ENCODE results near the gene SLC7A8. TPM values are rescaled to one million over a fixed set of nuclear protein-coding genes. Genes with fewer than 3 reads are reported as not detected.
A peak's percentile ranks its signal among the peaks of the same experiment; 100 is the strongest.

The SLC7A8 gene
- polyA plus RNA-seq, 1 donor (not counting 4 experiments of a cell fraction or from before 2014, with no cell fraction given), result 29.1 TPM

DNA sequence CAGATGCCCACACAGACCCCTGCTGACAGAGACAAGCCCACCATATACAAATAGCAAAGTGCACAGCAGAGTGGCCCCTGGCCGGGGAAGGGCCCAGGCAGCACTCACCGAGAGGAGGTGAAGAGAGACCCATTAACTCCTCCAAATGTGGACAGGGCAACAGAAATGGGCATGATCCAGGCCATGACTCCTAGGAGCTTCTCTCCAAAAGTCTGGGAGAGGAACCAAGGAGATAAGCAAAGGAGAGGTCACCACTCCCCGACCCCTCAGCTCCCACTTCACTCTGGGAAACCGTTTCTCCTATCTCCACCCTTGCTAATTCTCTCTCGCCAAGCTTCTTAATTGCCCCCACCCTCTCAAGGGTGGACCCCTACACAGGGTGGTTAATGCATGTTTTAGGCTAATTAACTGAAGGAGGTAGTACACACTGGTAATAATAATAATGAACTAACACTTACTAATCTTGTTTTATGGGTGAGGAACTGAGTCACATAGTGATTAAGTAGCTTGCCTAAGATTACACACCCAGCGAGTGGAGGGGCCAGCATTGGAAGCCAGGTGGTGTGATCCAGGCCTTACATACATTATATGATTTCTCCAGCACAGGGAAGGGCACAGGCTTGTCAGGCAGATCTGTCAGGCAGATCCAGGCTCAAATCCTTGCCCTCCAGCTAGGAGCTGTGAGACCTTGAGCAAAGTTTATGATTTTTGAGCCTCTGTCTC, 45.5 kb downstream of the SLC7A8 start:
- Histone ChIP-seq H3K36me3 (ENCODE audit: control insufficient read depth in 2 of 2, extremely low read depth in 1 of 2, insufficient read depth in 2 of 2, low read length in 2 of 2) (peaks cover 6 to 9% of the 10 kb centered on the region in 2 experiments), H3K4me3 (ENCODE audit: control insufficient read depth in 2 of 3, extremely low read depth in 1 of 3, insufficient read depth in 2 of 3, low read depth in 1 of 3, low read length in 3 of 3) (peak overlapping the region in 1 of 3 experiments; percentile 6), H3K4me2 (ENCODE audit: control insufficient read depth, extremely low read depth, insufficient read depth, low read depth, low read length) (peak overlapping the region; percentile 61), H4K20me1 (ENCODE audit: control insufficient read depth, extremely low read depth, insufficient read depth, low read length) (no peaks in the 10 kb centered on the region), H3K27ac (ENCODE audit: control insufficient read depth, insufficient read depth, low read length) (peak overlapping the region; percentile 89), H3K79me2 (ENCODE audit: control insufficient read depth, insufficient read depth, low read length) (no peaks in the 10 kb centered on the region), H3K27me3 (ENCODE audit: control insufficient read depth, extremely low read depth, insufficient read depth, low read length) (no peaks in the 10 kb centered on the region), H2AFZ (ENCODE audit: control insufficient read depth, low read length) (no peak overlapping the region), H3K9me3 (ENCODE audit: control insufficient read depth, low read depth, low read length) (no peaks in the 10 kb centered on the region), H3K9ac (ENCODE audit: control insufficient read depth, extremely low read depth, insufficient read depth, low read length) (peak overlapping the region; percentile 61), H3K9me1 (ENCODE audit: control insufficient read depth, extremely low read depth, insufficient read depth, low read length) (no peaks in the 10 kb centered on the region), H3K4me1 (ENCODE audit: control insufficient read depth, extremely low read depth, insufficient read depth, low read length) (peaks cover 43% of the 10 kb centered on the region)
- no peak for TF ChIP-seq CTCF (optimal IDR thresholded peaks at IDR 0.05 in 1 of 3, IDR thresholded peaks at IDR 0.05 in 1 of 3, conservative IDR thresholded peaks at IDR 0.05 in 1 of 3; ENCODE audit: extremely low read depth in 1 of 3, insufficient read depth in 2 of 3, low read length in 3 of 3)
- TF ChIP-seq EZH2 (IDR thresholded peaks at IDR 0.05; ENCODE audit: low read length), result no peak
- FAIRE-seq (peak; percentile 94), DNase-seq (ENCODE audit: low read depth, low spot score) (peak; percentile 95)
- dilution Hi-C loops (cut with MboI; ENCODE audit: extremely low pct_ligation_motif_present, low sequenced_read_pairs), result no loop called here

- TF ChIP-seq EZH2 (IDR thresholded peaks at IDR 0.05; ENCODE audit: low read length) (no peak), CTCF (optimal IDR thresholded peaks at IDR 0.05 in 1 of 3, IDR thresholded peaks at IDR 0.05 in 1 of 3, conservative IDR thresholded peaks at IDR 0.05 in 1 of 3; ENCODE audit: extremely low read depth in 1 of 3, insufficient read depth in 2 of 3, low read length in 3 of 3) (peak in 1 of 3 experiments; percentile 38)
- Histone ChIP-seq H3K9ac (ENCODE audit: control insufficient read depth, extremely low read depth, insufficient read depth, low read length) (peak overlapping the region; percentile 59), H2AFZ (ENCODE audit: control insufficient read depth, low read length) (no peak overlapping the region)
Observed at GRCh38 chr14:23137192-23137812, 46.2 kb downstream of the SLC7A8 start.

More at GRCh38 chr14:23137192-23137812, 46.2 kb downstream of the SLC7A8 start:
- Histone ChIP-seq H3K27ac (ENCODE audit: control insufficient read depth, insufficient read depth, low read length) (peak overlapping the region; percentile 89), H3K27me3 (ENCODE audit: control insufficient read depth, extremely low read depth, insufficient read depth, low read length) (no peaks in the 10 kb centered on the region), H3K4me3 (ENCODE audit: control insufficient read depth in 2 of 3, extremely low read depth in 1 of 3, insufficient read depth in 2 of 3, low read depth in 1 of 3, low read length in 3 of 3) (peak overlapping the region in 1 of 3 experiments; percentile 6), H4K20me1 (ENCODE audit: control insufficient read depth, extremely low read depth, insufficient read depth, low read length) (no peaks in the 10 kb centered on the region), H3K79me2 (ENCODE audit: control insufficient read depth, insufficient read depth, low read length) (no peaks in the 10 kb centered on the region), H3K4me1 (ENCODE audit: control insufficient read depth, extremely low read depth, insufficient read depth, low read length) (peaks cover 39% of the 10 kb centered on the region), H3K36me3 (ENCODE audit: control insufficient read depth in 2 of 2, extremely low read depth in 1 of 2, insufficient read depth in 2 of 2, low read length in 2 of 2) (peaks cover 4 to 7% of the 10 kb centered on the region in 2 experiments), H3K4me2 (ENCODE audit: control insufficient read depth, extremely low read depth, insufficient read depth, low read depth, low read length) (peak overlapping the region; percentile 61), H3K9me1 (ENCODE audit: control insufficient read depth, extremely low read depth, insufficient read depth, low read length) (no peaks in the 10 kb centered on the region), H3K9me3 (ENCODE audit: control insufficient read depth, low read depth, low read length) (no peaks in the 10 kb centered on the region)
- dilution Hi-C loops (cut with MboI; ENCODE audit: extremely low pct_ligation_motif_present, low sequenced_read_pairs), result no loop called here
- FAIRE-seq, result peak; percentile 80
- peak; percentile 88 for DNase-seq (ENCODE audit: low read depth, low spot score)

All from keratinocyte (primary cell).